Astrocyte (in vitro differentiated cells and primary cell): Measurements from ENCODE around the gene LRR1.

Experiments used
- CTCF ChIP-seq: IDR thresholded peaks from 2 replicates; pipeline ENCODE4 v1.5.1; 2011; ENCODE audit warnings: low read depth, mild to moderate bottlenecking, inconsistent platforms, low read length, moderate library complexity; ENCODE audit not compliant: insufficient read depth
- EZH2 ChIP-seq: IDR thresholded peaks from 2 replicates; pipeline ENCODE4 v1.6.1; 2012; ENCODE audit warnings: mild to moderate bottlenecking, low read length, inconsistent platforms; ENCODE audit not compliant: insufficient read depth

- peak; percentile 46 for TF ChIP-seq CTCF
- TF ChIP-seq EZH2 = no peak
Observed at GRCh38 chr14:49633640-49634546, 35.2 kb downstream of the LRR1 start.
